Right lobe of liver (tissue), 6 donors: ENCODE data around the gene TMIE. TPM values are rescaled to one million over a fixed set of nuclear protein-coding genes. Genes with fewer than 3 reads are reported as not detected.

Source experiments
- ATAC-seq, 4 donors: fragments of 200-7000 bp; cut with Tn5 transposase; one replicate each; pipeline ENCODE4 v1.9.1; 2020; ENCODE audit warnings: mild to moderate bottlenecking in 4 of 4, moderate library complexity in 4 of 4
- DNase-seq, 3 donors: peaks; one replicate each; pipeline ENCODE4 v3.0.0-alpha.2; 2020
- H3K27ac ChIP-seq, 3 donors: fragments of 200-600 bp; one replicate each; pipeline ENCODE4 v1.8.0; 2022
- H3K27me3 ChIP-seq, 2 donors: fragments of 200-600 bp; one replicate each; pipeline ENCODE4 v1.8.0; 2022
- H3K36me3 ChIP-seq, 4 donors: fragments of 200-600 bp; sonication (generic) in 1 of 4; one replicate each; pipeline versions ENCODE4 v1.5.1 to v1.8.0; 2017 to 2022; ENCODE audit warnings: control low read depth in 1 of 4
- H3K4me1 ChIP-seq, 4 donors: fragments of 200-600 bp; sonication (generic) in 1 of 4; one replicate each; pipeline versions ENCODE4 v1.5.1 to v1.8.0; 2017 to 2022; ENCODE audit warnings: control low read depth in 1 of 4
- H3K4me3 ChIP-seq, 3 donors: fragments of 200-600 bp; one replicate each; pipeline ENCODE4 v1.8.0; 2022
- H3K9me3 ChIP-seq, 4 donors: fragments of 200-600 bp; sonication (generic) in 1 of 4; one replicate each; pipeline versions ENCODE4 v1.5.1 to v1.8.0; 2017 to 2022; ENCODE audit warnings: control low read depth in 1 of 4
- CTCF ChIP-seq, 4 donors: fragments of 200-600 bp in 3 of 4; fragments of 450-650 bp in 1 of 4; IDR thresholded peaks; one replicate each; pipeline versions ENCODE4 v1.5.1 to v1.8.0; 2016 to 2022; ENCODE audit warnings: antibody characterized with exemption in 4 of 4, mild to moderate bottlenecking in 2 of 4
- POLR2A ChIP-seq: fragments of 450-650 bp; IDR thresholded peaks from one replicate; pipeline ENCODE4 v1.6.1; 2017; ENCODE audit warnings: antibody characterized with exemption, mild to moderate bottlenecking
- WGBS: methylation state at CpG from one replicate; pipeline ENCODE4 v1.1.6; 2018; ENCODE audit warnings: low coverage, low lambda C conversion rate; ENCODE audit not compliant: insufficient coverage; ENCODE audit errors: missing lambda C conversion rate; 5-methylcytosine and 5-hydroxymethylcytosine counted together
- intact Hi-C, 2 donors: fragments of 100-400 bp; cut with DNase I; formaldehyde crosslinking; loops; one replicate each; pipeline versions ENCODE4 v1.11.2 to v1.14.1; 2022
- long read RNA-seq: library from polyadenylated mRNA; unstranded; transcript quantifications from one replicate; pipeline ENCODE4 v2.0.0, GENCODE V29; 2019
- total RNA-seq, 6 experiments: library from RNA; depleted of rRNA in 2 of 6; stranded (reverse); fragments of >200 nt in 2 of 6; fragmentation: NEBNext Ultra II Directional in 3 of 6; extraction: Animal tissue kit (Norgen Biotek cat#: 25700) in 3 of 6; gene quantifications; one replicate each; pipeline versions ENCODE4 v1.1.0 to v1.2.4, GENCODE V29; 2016 to 2023
- donor health status: DM: no; HTN: yes; CAD: no.
- donor health status: DM: no; HTN: no; CAD: no.
- donor health status: DM: no; HTN: no; CAD: no.
- donor health status: DM: no; HTN: yes; CAD: no.
- donor health status: DM: no; HTN: yes; CAD: no.

The TMIE gene
- under 1 TPM; 0.21 to 0.79 (median 0.34) TPM for total RNA-seq
- long read RNA-seq: 0 reads

- Histone ChIP-seq H3K4me1 (peaks cover 0 to 21% (median 7%) of the 10 kb centered on the region in 4 donors), H3K27ac (peak within 1 kb of the TSS in 1 of 3 donors; percentile 39), H3K36me3 (no peaks in the 10 kb centered on the region), H3K4me3 (no peak within 1 kb of the TSS), H3K9me3 (no peaks in the 10 kb centered on the region), H3K27me3 (no peaks in the 10 kb centered on the region)
- intact Hi-C loops: no loop called here
- peak in 1 of 3 donors; percentile 16 for DNase-seq
- TF ChIP-seq CTCF (IDR thresholded peaks at IDR 0.05): no peak
- no peak for TF ChIP-seq POLR2A
- 17% methylated on average over 1 of the region's 51 CpGs for WGBS
- no peak for ATAC-seq
These were observed at the start of gene TMIE for GRCh38 chr3:46701181-46701939. TSS of gene TMIE (plus strand) at chr3:46701392. CDS start at chr3:46701488, 96 bp downstream.

GRCh38 chr3:46655271-46655670 lies 45.9 kb upstream of the TMIE start:
- no peaks in the 10 kb centered on the region for H3K36me3 ChIP-seq
- 84% methylated on average over 6 of the region's 6 CpGs for WGBS
- no peaks in the 10 kb centered on the region for H3K9me3 ChIP-seq
- no peak for TF ChIP-seq CTCF (IDR thresholded peaks at IDR 0.05)
- no peak for TF ChIP-seq POLR2A
- H3K4me3 ChIP-seq: no peak overlapping the region
- DNase-seq: no peak
- H3K27ac ChIP-seq: no peak overlapping the region
- no peak for ATAC-seq
- intact Hi-C loops: no loop called here
- no peaks in the 10 kb centered on the region for H3K27me3 ChIP-seq
- no peaks in the 10 kb centered on the region for H3K4me1 ChIP-seq

GRCh38 chr3:46656778-46657556 lies 44.2 kb upstream of the TMIE start:
- Histone ChIP-seq H3K27ac (no peak overlapping the region), H3K4me3 (no peak overlapping the region), H3K4me1 (peaks cover 0 to 10% (median 3%) of the 10 kb centered on the region in 4 donors), H3K27me3 (no peaks in the 10 kb centered on the region), H3K36me3 (no peaks in the 10 kb centered on the region), H3K9me3 (no peaks in the 10 kb centered on the region)
- TF ChIP-seq CTCF (IDR thresholded peaks at IDR 0.05) (no peak), POLR2A (no peak)
- intact Hi-C loops: no loop called here
- 73% methylated on average over 4 of the region's 9 CpGs for WGBS
- DNase-seq (no peak), ATAC-seq (no peak)

GRCh38 chr3:46659285-46659684 lies 41.9 kb upstream of the TMIE start:
- DNase-seq: peak in 1 of 3 donors; percentile 28
- intact Hi-C loops: no loop called here
- Histone ChIP-seq H3K36me3 (no peaks in the 10 kb centered on the region), H3K9me3 (no peaks in the 10 kb centered on the region), H3K27me3 (no peaks in the 10 kb centered on the region), H3K27ac (no peak overlapping the region), H3K4me3 (no peak overlapping the region), H3K4me1 (peaks cover 0 to 10% (median 3%) of the 10 kb centered on the region in 4 donors)
- TF ChIP-seq POLR2A: no peak
- no peak for TF ChIP-seq CTCF (IDR thresholded peaks at IDR 0.05)
- no peak for ATAC-seq
- 100% methylated on average over 2 of the region's 8 CpGs for WGBS
